CMK (cell line): ENCODE results near the gene KAT2A.

Experiments
- DNase-seq: peaks from one replicate; pipeline ENCODE4 v3.0.0-alpha.2; 2010; ENCODE audit warnings: low read depth

KAT2A gene

GRCh38 chr17:42094375-42095069 lies 26.6 kb downstream of the KAT2A start:
- DNase-seq, result no peak

GRCh38 chr17:42092939-42093338 lies 28.2 kb downstream of the KAT2A start:
- DNase-seq, result no peak

- no peak for DNase-seq
Measured at GRCh38 chr17:42090964-42091790, 30.0 kb downstream of the KAT2A start.

- DNase-seq, result no peak
Measured at GRCh38 chr17:42088736-42089135, 32.4 kb downstream of the KAT2A start.

GRCh38 chr17:42087736-42088705 lies 33.1 kb downstream of the KAT2A start:
- DNase-seq, result no peak

GRCh38 chr17:42087042-42087701 lies 34.0 kb downstream of the KAT2A start:
- DNase-seq, result no peak

- DNase-seq, result no peak
Measured at GRCh38 chr17:42081516-42082129, 39.5 kb downstream of the KAT2A start.

- DNase-seq, result no peak
Measured at GRCh38 chr17:42079541-42079940, 41.6 kb downstream of the KAT2A start.

- DNase-seq, result no peak
Measured at GRCh38 chr17:42078396-42079043, 42.6 kb downstream of the KAT2A start.

- DNase-seq, result no peak
Measured at GRCh38 chr17:42077755-42078154, 43.4 kb downstream of the KAT2A start.

- no peak for DNase-seq
Measured at GRCh38 chr17:42076797-42077559, 44.2 kb downstream of the KAT2A start.

- DNase-seq, result no peak
Measured at GRCh38 chr17:42075789-42076188, 45.4 kb downstream of the KAT2A start.

- DNase-seq, result no peak
Measured at GRCh38 chr17:42072323-42073187, 48.6 kb downstream of the KAT2A start.

- DNase-seq, result no peak
Measured at GRCh38 chr17:42071810-42072209, 49.4 kb downstream of the KAT2A start.

- DNase-seq, result no peak
Measured at GRCh38 chr17:42068979-42069378, 52.2 kb downstream of the KAT2A start.

GRCh38 chr17:42067371-42068091 lies 53.6 kb downstream of the KAT2A start:
- DNase-seq, result no peak

GRCh38 chr17:42065201-42065600 lies 56.0 kb downstream of the KAT2A start:
- no peak for DNase-seq
